Smooth muscle cell (in vitro differentiated cells): ENCODE results near the gene CYB561. TPM values are rescaled to one million over a fixed set of nuclear protein-coding genes. Genes with fewer than 3 reads are reported as not detected.

Experiments
- DNase-seq: peaks from one replicate; lab custom pipeline; 2025; ENCODE audit not compliant: unreplicated experiment; lab: John Stamatoyannopoulos, UW
- H2AFZ ChIP-seq: fragments of 200-600 bp; sonication (generic); 2 replicates; pipeline ENCODE4 v1.6.0; 2016; ENCODE audit warnings: antibody characterized with exemption, low read depth, mild to moderate bottlenecking
- H3F3A ChIP-seq: fragments of 200-600 bp; sonication (generic); 2 replicates; pipeline ENCODE4 v1.6.0; 2017; ENCODE audit warnings: antibody characterized with exemption, low read depth
- H3K27ac ChIP-seq: fragments of 200-600 bp; sonication (generic); 2 replicates; pipeline ENCODE4 v1.5.1; 2016; ENCODE audit warnings: low read depth, mild to moderate bottlenecking
- H3K27me3 ChIP-seq: fragments of 200-600 bp; sonication (generic); 2 replicates; pipeline ENCODE4 v1.6.1; 2016; ENCODE audit warnings: low read depth, mild to moderate bottlenecking
- H3K36me3 ChIP-seq: fragments of 200-600 bp; sonication (generic); 2 replicates; pipeline ENCODE4 v1.5.1; 2016; ENCODE audit warnings: low read depth
- H3K4me1 ChIP-seq: fragments of 200-600 bp; sonication (generic); 2 replicates; pipeline ENCODE4 v1.5.1; 2016; ENCODE audit warnings: low read depth
- H3K4me2 ChIP-seq: fragments of 200-600 bp; sonication (generic); 2 replicates; pipeline ENCODE4 v1.6.0; 2016; ENCODE audit warnings: mild to moderate bottlenecking
- H3K4me3 ChIP-seq: fragments of 200-600 bp; sonication (generic); 2 replicates; pipeline ENCODE4 v1.5.1; 2016; ENCODE audit warnings: mild to moderate bottlenecking
- H3K79me2 ChIP-seq: fragments of 200-600 bp; sonication (generic); 2 replicates; pipeline ENCODE4 v1.6.0; 2016; ENCODE audit warnings: low read depth, mild to moderate bottlenecking
- H3K9ac ChIP-seq: fragments of 200-600 bp; sonication (generic); 2 replicates; pipeline ENCODE4 v1.6.0; 2016; ENCODE audit warnings: low read depth
- H3K9me3 ChIP-seq: fragments of 200-600 bp; sonication (generic); replicated peaks from 2 replicates; pipeline ENCODE4 v1.5.1; 2016; ENCODE audit warnings: low read depth
- H4K20me1 ChIP-seq: fragments of 200-600 bp; sonication (generic); 2 replicates; pipeline ENCODE4 v1.6.0; 2016; ENCODE audit warnings: low read depth
- CTCF ChIP-seq: fragments of 200-600 bp; sonication (generic); IDR thresholded peaks from 2 replicates; pipeline ENCODE4 v1.5.1; 2017; ENCODE audit warnings: borderline replicate concordance, mild to moderate bottlenecking, antibody characterized with exemption; ENCODE audit not compliant: insufficient read depth, poor library complexity, severe bottlenecking
- WGBS: methylation state at CpG from one replicate; pipeline ENCODE4 v1.1.7; 2016; ENCODE audit warnings: low lambda C conversion rate; 5-methylcytosine and 5-hydroxymethylcytosine counted together
- polyA plus RNA-seq: library from polyadenylated mRNA; unstranded; fragments of >200 nt; fragmentation: Nextera tagmentation; extraction: Ambion mirVana; gene quantifications from 2 replicates; pipeline ENCODE4 v1.2.1, GENCODE V29; 2016
- total RNA-seq: library from RNA; depleted of rRNA; stranded (reverse); fragments of >200 nt; gene quantifications from 2 replicates; pipeline ENCODE4 v1.2.3, GENCODE V29; 2014

Gene CYB561
- total and polyA plus RNA-seq, 2 experiments from 2014 or later = 16.5 to 24.9 TPM

GRCh38 chr17:63442549-63443035 lies 3.5 kb downstream of the CYB561 start:
- no peak for DNase-seq
- Histone ChIP-seq H3F3A (peaks cover 17% of the 10 kb centered on the region), H2AFZ (no peak overlapping the region), H3K9ac (no peak overlapping the region), H4K20me1 (peaks cover 14% of the 10 kb centered on the region), H3K4me2 (no peak overlapping the region), H3K9me3 (no peaks in the 10 kb centered on the region), H3K27me3 (no peaks in the 10 kb centered on the region), H3K79me2 (peaks cover 21% of the 10 kb centered on the region), H3K4me3 (no peak overlapping the region), H3K4me1 (peaks cover 21% of the 10 kb centered on the region), H3K27ac (no peak overlapping the region), H3K36me3 (no peaks in the 10 kb centered on the region)
- TF ChIP-seq CTCF = no peak
- WGBS = 66% methylated on average over 11 of the region's 11 CpGs

DNA sequence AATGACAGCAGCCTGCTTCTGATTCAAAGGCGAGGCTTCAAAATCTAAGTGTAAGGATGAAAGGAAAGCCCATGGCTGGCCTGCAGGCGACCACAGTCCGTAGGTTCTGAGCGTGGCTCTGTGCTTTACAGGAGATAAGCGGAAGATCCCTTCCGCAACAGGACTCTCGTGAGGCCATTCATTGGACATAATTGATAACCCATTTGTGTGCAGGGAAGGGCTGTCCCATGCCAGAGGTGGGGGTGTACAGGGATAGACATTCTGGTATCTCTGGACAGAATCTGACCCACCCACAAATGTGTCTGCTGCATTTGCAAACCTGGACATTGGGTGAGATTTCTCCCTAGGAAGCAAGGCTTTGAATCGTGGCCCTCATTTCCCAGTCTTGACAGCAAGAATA lies 4.0 kb downstream of the CYB561 start:
- Histone ChIP-seq H3K4me3 (no peak overlapping the region), H3K79me2 (peaks cover 21% of the 10 kb centered on the region), H3K36me3 (no peaks in the 10 kb centered on the region), H3K9ac (no peak overlapping the region), H3K27ac (no peak overlapping the region), H3K4me2 (no peak overlapping the region), H4K20me1 (peaks cover 14% of the 10 kb centered on the region), H3K9me3 (no peaks in the 10 kb centered on the region), H3K27me3 (no peaks in the 10 kb centered on the region), H3K4me1 (peaks cover 16% of the 10 kb centered on the region), H3F3A (peaks cover 14% of the 10 kb centered on the region), H2AFZ (no peak overlapping the region)
- WGBS = 46% methylated on average over 8 of the region's 8 CpGs
- TF ChIP-seq CTCF = no peak
- no peak for DNase-seq

- Histone ChIP-seq H3K79me2 (peaks cover 21% of the 10 kb centered on the region), H3K4me2 (no peak overlapping the region), H3K36me3 (no peaks in the 10 kb centered on the region), H4K20me1 (peaks cover 14% of the 10 kb centered on the region), H3K4me3 (no peak overlapping the region), H3K9ac (no peak overlapping the region), H2AFZ (no peak overlapping the region), H3K27ac (no peak overlapping the region), H3K9me3 (no peaks in the 10 kb centered on the region), H3K27me3 (no peaks in the 10 kb centered on the region), H3F3A (peaks cover 11% of the 10 kb centered on the region), H3K4me1 (peaks cover 13% of the 10 kb centered on the region)
- WGBS = 94% methylated on average over 13 of the region's 13 CpGs
- no peak for TF ChIP-seq CTCF
- DNase-seq = no peak
Observed at GRCh38 chr17:63441654-63442053, 4.5 kb downstream of the CYB561 start.

- TF ChIP-seq CTCF = no peak
- peaks cover 21% of the 10 kb centered on the region for H3K79me2 ChIP-seq
- no peak overlapping the region for H2AFZ ChIP-seq
- H3K4me3 ChIP-seq = no peak overlapping the region
- WGBS = 93% methylated on average over 16 of the region's 16 CpGs
- H3K27me3 ChIP-seq = no peaks in the 10 kb centered on the region
- no peaks in the 10 kb centered on the region for H3K9me3 ChIP-seq
- no peak overlapping the region for H3K4me2 ChIP-seq
- peaks cover 14% of the 10 kb centered on the region for H4K20me1 ChIP-seq
- H3F3A ChIP-seq = peaks cover 11% of the 10 kb centered on the region
- H3K4me1 ChIP-seq = peaks cover 9% of the 10 kb centered on the region
- H3K9ac ChIP-seq = no peak overlapping the region
- no peak for DNase-seq
- no peaks in the 10 kb centered on the region for H3K36me3 ChIP-seq
- no peak overlapping the region for H3K27ac ChIP-seq
Observed at GRCh38 chr17:63440770-63441335, 5.3 kb downstream of the CYB561 start.
